ENCODE data around the gene GRIPAP1. TPM values are rescaled to one million over a fixed set of nuclear protein-coding genes. Genes with fewer than 3 reads are reported as not detected.

GRIPAP1 gene
- total and polyA plus RNA-seq, 12 donors = 27.4 to 86.6 (median 41.9) TPM

DNA sequence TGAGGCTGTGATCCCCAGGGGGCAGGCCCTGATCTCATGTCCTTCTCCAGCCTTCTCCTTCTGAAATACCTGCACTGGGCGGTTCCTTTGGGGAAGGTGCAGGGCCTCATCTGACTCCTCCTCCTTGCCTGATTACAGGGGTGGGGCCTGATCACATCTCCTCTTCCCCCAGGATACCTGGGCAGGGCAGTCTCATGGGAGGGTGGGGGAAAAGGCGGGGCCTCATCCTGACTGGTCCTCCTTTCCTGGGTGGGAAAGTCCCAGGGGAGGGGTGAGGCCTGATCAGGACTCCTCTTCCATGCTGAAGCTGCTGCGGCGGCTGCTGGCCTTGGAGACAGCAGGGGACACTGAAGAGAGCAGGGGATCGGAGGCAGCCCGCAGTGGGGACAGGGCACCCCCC, 27.8 kb upstream of the GRIPAP1 start:
- peaks cover 0 to 42% of the 10 kb centered on the region in 2 donors for H3K36me3 ChIP-seq (replicated peaks in 1 of 2)
- H3K27me3 ChIP-seq = no peaks in the 10 kb centered on the region
- DNase-seq = no peak
- peak overlapping the region in 1 of 5 donors; percentile 3 for H3K27ac ChIP-seq
- H3K9me3 ChIP-seq (replicated peaks in 1 of 3) = no peaks in the 10 kb centered on the region
- intact Hi-C loops (cut with DNase I) = no loop called here
- WGBS, 4 donors = 87 to 98% (median 89%) methylated on average over 4 to 6 of the region's 6 CpGs; no CpG with 5 or more reads in 1 of the 4 donors
- TF ChIP-seq POLR2A (IDR thresholded peaks at IDR 0.05) = no peak
- TF ChIP-seq, protein P1, sequence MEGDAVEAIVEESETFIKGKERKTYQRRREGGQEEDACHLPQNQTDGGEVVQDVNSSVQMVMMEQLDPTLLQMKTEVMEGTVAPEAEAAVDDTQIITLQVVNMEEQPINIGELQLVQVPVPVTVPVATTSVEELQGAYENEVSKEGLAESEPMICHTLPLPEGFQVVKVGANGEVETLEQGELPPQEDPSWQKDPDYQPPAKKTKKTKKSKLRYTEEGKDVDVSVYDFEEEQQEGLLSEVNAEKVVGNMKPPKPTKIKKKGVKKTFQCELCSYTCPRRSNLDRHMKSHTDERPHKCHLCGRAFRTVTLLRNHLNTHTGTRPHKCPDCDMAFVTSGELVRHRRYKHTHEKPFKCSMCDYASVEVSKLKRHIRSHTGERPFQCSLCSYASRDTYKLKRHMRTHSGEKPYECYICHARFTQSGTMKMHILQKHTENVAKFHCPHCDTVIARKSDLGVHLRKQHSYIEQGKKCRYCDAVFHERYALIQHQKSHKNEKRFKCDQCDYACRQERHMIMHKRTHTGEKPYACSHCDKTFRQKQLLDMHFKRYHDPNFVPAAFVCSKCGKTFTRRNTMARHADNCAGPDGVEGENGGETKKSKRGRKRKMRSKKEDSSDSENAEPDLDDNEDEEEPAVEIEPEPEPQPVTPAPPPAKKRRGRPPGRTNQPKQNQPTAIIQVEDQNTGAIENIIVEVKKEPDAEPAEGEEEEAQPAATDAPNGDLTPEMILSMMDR (IDR thresholded peaks at IDR 0.05) = no peak
- peaks cover 5 to 6% of the 10 kb centered on the region in 2 donors for H3K4me1 ChIP-seq (replicated peaks in 1 of 2)
- H3K4me3 ChIP-seq = no peak overlapping the region

DNA sequence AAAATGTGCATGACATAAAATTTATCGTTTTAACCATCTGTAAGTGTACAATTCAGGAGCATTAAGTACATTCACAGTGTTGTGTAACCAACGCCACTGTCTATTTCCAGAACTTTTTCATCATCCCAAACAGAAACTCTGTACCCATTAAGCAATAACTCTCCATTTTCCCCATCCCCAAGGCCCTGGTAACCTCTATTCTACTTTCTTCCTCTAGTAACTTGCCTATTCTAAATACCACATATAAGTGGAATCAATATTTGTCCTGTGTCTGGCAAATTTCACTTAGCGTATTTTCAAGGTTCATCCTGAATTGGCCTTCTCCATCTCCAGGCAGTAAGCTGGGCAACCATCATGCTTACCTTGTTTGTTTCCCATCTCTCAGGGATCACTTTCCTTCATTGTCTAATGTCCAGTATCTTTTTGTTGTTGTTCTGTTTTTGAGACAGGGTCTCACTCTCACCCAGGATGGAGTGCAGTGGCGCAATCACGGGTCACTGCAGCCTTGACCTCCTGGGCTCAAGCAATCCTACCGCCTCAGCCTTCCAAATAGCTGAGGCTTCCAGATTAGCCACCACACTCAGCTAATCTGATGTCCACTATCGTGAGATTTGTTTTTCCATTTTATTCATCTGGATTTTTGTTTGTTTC, 17.7 kb upstream of the GRIPAP1 start:
- no peak overlapping the region for H3K4me3 ChIP-seq
- no peak for DNase-seq
- no peak overlapping the region for H3K27ac ChIP-seq
- H3K27me3 ChIP-seq = no peaks in the 10 kb centered on the region
- 59 to 79% (median 73%) methylated on average over 7 of the region's 7 CpGs for WGBS, 4 donors
- intact Hi-C loops (cut with DNase I) = no loop called here
- H3K9me3 ChIP-seq (replicated peaks in 1 of 3) = no peaks in the 10 kb centered on the region
- no peaks in the 10 kb centered on the region for H3K36me3 ChIP-seq (replicated peaks in 1 of 2)
- H3K4me1 ChIP-seq (replicated peaks in 1 of 2) = no peaks in the 10 kb centered on the region
- TF ChIP-seq POLR2A (IDR thresholded peaks at IDR 0.05) = no peak
- TF ChIP-seq, protein P1 (IDR thresholded peaks at IDR 0.05) = no peak

DNA sequence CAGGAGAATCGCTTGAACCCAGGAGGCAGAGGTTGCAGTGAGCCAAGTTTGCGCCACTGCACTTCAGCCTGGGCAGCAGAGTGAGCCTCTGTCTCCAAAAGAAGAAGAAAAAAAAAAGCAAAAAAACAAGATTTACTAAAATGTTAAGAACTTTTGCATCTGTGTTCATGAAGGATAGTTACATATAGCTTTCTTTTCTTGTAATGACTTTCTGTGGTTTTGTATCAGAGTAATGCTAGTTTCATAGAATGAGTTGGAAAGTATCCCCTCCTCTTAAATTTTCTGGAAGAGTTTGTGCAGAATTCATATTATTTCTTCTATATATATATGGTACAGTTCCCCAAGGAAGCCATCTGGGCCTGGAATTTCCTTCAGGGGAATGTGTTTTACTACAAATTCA, 17.0 kb upstream of the GRIPAP1 start:
- no peaks in the 10 kb centered on the region for H3K36me3 ChIP-seq (replicated peaks in 1 of 2)
- DNase-seq = no peak
- TF ChIP-seq, protein P1 (IDR thresholded peaks at IDR 0.05) = no peak
- no peak for TF ChIP-seq POLR2A (IDR thresholded peaks at IDR 0.05)
- H3K9me3 ChIP-seq (replicated peaks in 1 of 3) = no peaks in the 10 kb centered on the region
- no peak overlapping the region for H3K27ac ChIP-seq
- H3K27me3 ChIP-seq = no peaks in the 10 kb centered on the region
- H3K4me1 ChIP-seq (replicated peaks in 1 of 2) = no peaks in the 10 kb centered on the region
- intact Hi-C loops (cut with DNase I) = no loop called here
- 80 to 95% (median 89%) methylated on average over 2 of the region's 2 CpGs for WGBS, 4 donors
- H3K4me3 ChIP-seq = no peak overlapping the region

GRCh38 chrX:49003696-49004095, 1.6 kb upstream of the GRIPAP1 start:
- 79 to 85% (median 85%) methylated on average over 5 of the region's 5 CpGs for WGBS, 4 donors
- H3K4me3 ChIP-seq = no peak overlapping the region
- H3K27me3 ChIP-seq = no peaks in the 10 kb centered on the region
- H3K27ac ChIP-seq = no peak overlapping the region
- no peaks in the 10 kb centered on the region for H3K9me3 ChIP-seq (replicated peaks in 1 of 3)
- intact Hi-C loops (cut with DNase I) = no loop called here
- H3K36me3 ChIP-seq (replicated peaks in 1 of 2) = peaks cover 0 to 4% of the 10 kb centered on the region in 2 donors
- no peak for TF ChIP-seq POLR2A (IDR thresholded peaks at IDR 0.05)
- TF ChIP-seq, protein P1 (IDR thresholded peaks at IDR 0.05) = no peak
- no peaks in the 10 kb centered on the region for H3K4me1 ChIP-seq (replicated peaks in 1 of 2)
- no peak for DNase-seq
